Liver (tissue), 3 donors: Measurements from ENCODE around the gene EIF3F.

Source experiments
- EGR1 ChIP-seq, 2 donors: IDR thresholded peaks; 2 replicates each; pipeline ENCODE4 v1.6.1; 2016 to 2018; ENCODE audit warnings: antibody characterized with exemption in 2 of 2, low read depth in 2 of 2
- HNF4G ChIP-seq: IDR thresholded peaks from 2 replicates; pipeline ENCODE4 v1.6.1; 2016; ENCODE audit warnings: antibody characterized with exemption
- JUND ChIP-seq, 2 donors: IDR thresholded peaks; 2 replicates each; pipeline ENCODE4 v1.6.1; 2016; ENCODE audit warnings: antibody characterized with exemption in 2 of 2
- RAD21 ChIP-seq, 2 donors: IDR thresholded peaks; 2 replicates each; pipeline ENCODE4 v1.6.1; 2016; ENCODE audit warnings: antibody characterized with exemption in 2 of 2, mild to moderate bottlenecking in 2 of 2
- RXRA ChIP-seq, 2 donors: IDR thresholded peaks; 2 replicates each; pipeline ENCODE4 v1.6.1; 2017 to 2018; ENCODE audit warnings: antibody characterized with exemption in 2 of 2, mild to moderate bottlenecking in 1 of 2
- SP1 ChIP-seq: IDR thresholded peaks from 2 replicates; pipeline ENCODE4 v1.6.1; 2018; ENCODE audit warnings: antibody characterized with exemption, mild to moderate bottlenecking
- TF ChIP-seq, protein P1 (sequence below): fragments of 150-350 bp; IDR thresholded peaks from 2 replicates; pipeline ENCODE4 v1.5.1; 2017; ENCODE audit warnings: improper control_type of control experiment, low read depth, low read length; ENCODE audit not compliant: missing input control
- TF ChIP-seq, protein P2 (sequence below): IDR thresholded peaks from 2 replicates; pipeline ENCODE4 v1.6.1; 2016; ENCODE audit warnings: antibody characterized with exemption
- donor health status: healthy.
- donor health status: healthy.

DNA sequence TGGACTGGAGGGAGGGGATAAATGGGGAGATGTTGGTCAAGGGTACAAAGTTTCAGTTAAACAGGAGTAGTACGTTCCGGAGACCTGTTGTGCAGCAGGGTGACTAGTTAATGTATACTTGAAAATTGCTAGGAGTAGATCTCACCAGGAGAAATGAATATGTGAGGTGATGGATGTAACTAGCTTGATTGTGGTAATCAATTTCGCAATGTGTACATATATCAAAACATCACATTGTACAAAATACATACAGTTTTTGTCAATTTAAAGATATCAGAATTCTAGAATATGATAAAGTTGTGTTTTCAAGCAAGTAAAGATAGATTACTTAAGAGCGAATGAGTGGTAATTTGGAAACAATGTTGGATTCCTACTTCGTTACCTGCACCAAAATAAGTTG is 13.3 kb downstream of the EIF3F start:
- no peak for TF ChIP-seq JUND (IDR thresholded peaks at IDR 0.05)
- no peak for TF ChIP-seq RAD21 (IDR thresholded peaks at IDR 0.05)
- TF ChIP-seq, protein P1, sequence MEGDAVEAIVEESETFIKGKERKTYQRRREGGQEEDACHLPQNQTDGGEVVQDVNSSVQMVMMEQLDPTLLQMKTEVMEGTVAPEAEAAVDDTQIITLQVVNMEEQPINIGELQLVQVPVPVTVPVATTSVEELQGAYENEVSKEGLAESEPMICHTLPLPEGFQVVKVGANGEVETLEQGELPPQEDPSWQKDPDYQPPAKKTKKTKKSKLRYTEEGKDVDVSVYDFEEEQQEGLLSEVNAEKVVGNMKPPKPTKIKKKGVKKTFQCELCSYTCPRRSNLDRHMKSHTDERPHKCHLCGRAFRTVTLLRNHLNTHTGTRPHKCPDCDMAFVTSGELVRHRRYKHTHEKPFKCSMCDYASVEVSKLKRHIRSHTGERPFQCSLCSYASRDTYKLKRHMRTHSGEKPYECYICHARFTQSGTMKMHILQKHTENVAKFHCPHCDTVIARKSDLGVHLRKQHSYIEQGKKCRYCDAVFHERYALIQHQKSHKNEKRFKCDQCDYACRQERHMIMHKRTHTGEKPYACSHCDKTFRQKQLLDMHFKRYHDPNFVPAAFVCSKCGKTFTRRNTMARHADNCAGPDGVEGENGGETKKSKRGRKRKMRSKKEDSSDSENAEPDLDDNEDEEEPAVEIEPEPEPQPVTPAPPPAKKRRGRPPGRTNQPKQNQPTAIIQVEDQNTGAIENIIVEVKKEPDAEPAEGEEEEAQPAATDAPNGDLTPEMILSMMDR, result no peak
- no peak for TF ChIP-seq SP1
- TF ChIP-seq, protein P2, sequence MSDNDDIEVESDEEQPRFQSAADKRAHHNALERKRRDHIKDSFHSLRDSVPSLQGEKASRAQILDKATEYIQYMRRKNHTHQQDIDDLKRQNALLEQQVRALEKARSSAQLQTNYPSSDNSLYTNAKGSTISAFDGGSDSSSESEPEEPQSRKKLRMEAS, result no peak
- TF ChIP-seq EGR1 (IDR thresholded peaks at IDR 0.05; ENCODE audit: low read depth in 2 of 2), result no peak
- TF ChIP-seq HNF4G, result no peak
- no peak for TF ChIP-seq RXRA (IDR thresholded peaks at IDR 0.05)
